HG03558 (cell line): ENCODE measurements around the gene TTC29.

Experiments used
- ATAC-seq: cut with Tn5 transposase; IDR thresholded peaks from one replicate; pipeline ENCODE4 v1.9.1; 2021; ENCODE audit warnings: moderate number of reproducible peaks; ENCODE audit not compliant: unreplicated experiment; ENCODE audit errors: extremely low read depth

The TTC29 gene

GRCh38 chr4:146945556-146946374, at the start of gene TTC29:
Gene TTC29, minus strand, starts transcription at chr4:146945864. Its CDS starts 5,969 bp downstream, at chr4:146939895.
- ATAC-seq, result peak; percentile 99

GRCh38 chr4:146981651-146982050, 36.0 kb upstream of the TTC29 start:
- ATAC-seq, result no peak

- ATAC-seq, result no peak
Observed at GRCh38 chr4:146978641-146979040, 33.0 kb upstream of the TTC29 start.

GRCh38 chr4:146976145-146976544, 30.5 kb upstream of the TTC29 start:
- ATAC-seq, result no peak

- no peak for ATAC-seq
Observed at GRCh38 chr4:146975527-146975926, 29.9 kb upstream of the TTC29 start.

GRCh38 chr4:146975036-146975435, 29.4 kb upstream of the TTC29 start:
- ATAC-seq, result no peak

GRCh38 chr4:146972036-146972435, 26.4 kb upstream of the TTC29 start:
- no peak for ATAC-seq

GRCh38 chr4:146969126-146969525, 23.5 kb upstream of the TTC29 start:
- no peak for ATAC-seq

GRCh38 chr4:146960634-146961033, 15.0 kb upstream of the TTC29 start:
- no peak for ATAC-seq

- ATAC-seq, result no peak
Observed at GRCh38 chr4:146959692-146960091, 14.0 kb upstream of the TTC29 start.

GRCh38 chr4:146957237-146957636, 11.6 kb upstream of the TTC29 start:
- ATAC-seq, result no peak

GRCh38 chr4:146952896-146953295, 7.2 kb upstream of the TTC29 start:
- ATAC-seq, result no peak

- no peak for ATAC-seq
Observed at GRCh38 chr4:146949559-146949958, 3.9 kb upstream of the TTC29 start.

- ATAC-seq, result no peak
Observed at GRCh38 chr4:146943691-146944375, 1.8 kb downstream of the TTC29 start.

GRCh38 chr4:146932116-146932515, 13.5 kb downstream of the TTC29 start:
- ATAC-seq, result no peak

GRCh38 chr4:146930673-146931072, 15.0 kb downstream of the TTC29 start:
- ATAC-seq, result no peak

- no peak for ATAC-seq
Observed at GRCh38 chr4:146927695-146928094, 18.0 kb downstream of the TTC29 start.

GRCh38 chr4:146916479-146917076, 29.1 kb downstream of the TTC29 start:
- no peak for ATAC-seq

- no peak for ATAC-seq
Observed at GRCh38 chr4:146915132-146915531, 30.5 kb downstream of the TTC29 start.

- no peak for ATAC-seq
Observed at GRCh38 chr4:146900295-146900694, 45.4 kb downstream of the TTC29 start.

- no peak for ATAC-seq
Observed at GRCh38 chr4:146890301-146890700, 55.4 kb downstream of the TTC29 start.
